Skeletal muscle tissue (tissue), 4 donors: ENCODE measurements around the gene KIF23. TPM values are rescaled to one million over a fixed set of nuclear protein-coding genes. Genes with fewer than 3 reads are reported as not detected.
A peak's percentile ranks its signal among the peaks of the same experiment; 100 is the strongest.
"Not testable (repeated sequence)": the region's sequence is repeated elsewhere in the genome, so short reads cannot be mapped to it uniquely, and the experiment has no call there.

ENCODE experiments used
- H3K27ac ChIP-seq: one replicate; pipeline ENCODE4 v1.7.0; 2013; ENCODE audit warnings: mild to moderate bottlenecking, low read depth, low read length, inconsistent platforms
- H3K27me3 ChIP-seq, 3 donors: one replicate each; pipeline ENCODE4 v1.7.0; 2013; ENCODE audit warnings: low read length in 3 of 3; ENCODE audit not compliant: control insufficient read depth in 3 of 3, insufficient read depth in 3 of 3
- H3K36me3 ChIP-seq, 3 donors: one replicate each; pipeline ENCODE4 v1.7.0; 2013; ENCODE audit warnings: low read length in 3 of 3; ENCODE audit not compliant: control insufficient read depth in 3 of 3, insufficient read depth in 3 of 3
- H3K4me1 ChIP-seq, 3 donors: one replicate each; pipeline ENCODE4 v1.7.0; 2013; ENCODE audit warnings: low read length in 3 of 3, mild to moderate bottlenecking in 3 of 3; ENCODE audit not compliant: control insufficient read depth in 3 of 3, insufficient read depth in 3 of 3
- H3K4me3 ChIP-seq, 3 donors: one replicate each; pipeline ENCODE4 v1.7.0; 2013; ENCODE audit warnings: low read length in 3 of 3
- H3K9ac ChIP-seq, 3 donors: one replicate each; pipeline ENCODE4 v1.7.0; 2013; ENCODE audit warnings: low read length in 3 of 3, mild to moderate bottlenecking in 3 of 3, moderate library complexity in 2 of 3, low read depth in 1 of 3
- H3K9me3 ChIP-seq, 3 donors: one replicate each; pipeline ENCODE4 v1.7.0; 2013; ENCODE audit warnings: low read length in 3 of 3; ENCODE audit not compliant: control insufficient read depth in 3 of 3
- total RNA-seq: library from RNA; depleted of rRNA; stranded (reverse); fragments of >200 nt; gene quantifications from one replicate; pipeline ENCODE4 v1.2.3, GENCODE V29; 2014
- donor health status: Osteomylitis.

KIF23 gene
- total RNA-seq: 13.0 TPM

- Histone ChIP-seq H3K27ac (no peak within 1 kb of the TSS), H3K4me1 (peaks cover 5 to 7% (median 6%) of the 10 kb centered on the region in 3 donors), H3K9ac (peak within 1 kb of the TSS; percentile 54 to 69 (median 57)), H3K4me3 (peak within 1 kb of the TSS; percentile 78 to 86 (median 83)), H3K9me3 (no peaks in the 10 kb centered on the region), H3K36me3 (no peaks in the 10 kb centered on the region), H3K27me3 (peaks cover 0 to 3% (median 0%) of the 10 kb centered on the region in 3 donors)
These were observed at the start of gene KIF23 for GRCh38 chr15:69413822-69414700. TSS of gene KIF23 (plus strand) at chr15:69414349. CDS start at chr15:69414466, 117 bp downstream.

DNA sequence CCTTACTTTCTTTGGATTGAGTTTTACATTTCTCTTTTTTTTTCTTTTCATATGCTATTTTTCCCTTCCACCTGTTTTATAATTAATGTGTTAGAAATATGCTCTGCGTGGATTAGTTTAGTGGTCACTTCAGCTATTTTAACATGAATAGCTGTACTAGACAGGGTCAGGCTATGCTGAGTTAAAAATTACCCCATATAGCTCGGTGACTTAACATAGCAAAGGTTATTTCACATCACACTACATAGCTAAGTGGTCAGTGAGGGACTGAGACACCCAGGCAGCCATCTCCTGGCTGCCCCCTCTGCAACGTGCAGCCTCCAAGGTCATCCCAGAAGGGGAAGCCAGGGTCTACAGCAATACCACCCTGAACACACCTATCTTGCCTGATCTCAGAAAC is 46.9 kb upstream of the KIF23 start:
- Histone ChIP-seq H3K27ac (no peak overlapping the region), H3K36me3 (no peaks in the 10 kb centered on the region), H3K4me1 (no peaks in the 10 kb centered on the region), H3K9ac (no peak overlapping the region), H3K27me3 (no peaks in the 10 kb centered on the region), H3K4me3 (no peak overlapping the region), H3K9me3 (no peaks in the 10 kb centered on the region)

DNA sequence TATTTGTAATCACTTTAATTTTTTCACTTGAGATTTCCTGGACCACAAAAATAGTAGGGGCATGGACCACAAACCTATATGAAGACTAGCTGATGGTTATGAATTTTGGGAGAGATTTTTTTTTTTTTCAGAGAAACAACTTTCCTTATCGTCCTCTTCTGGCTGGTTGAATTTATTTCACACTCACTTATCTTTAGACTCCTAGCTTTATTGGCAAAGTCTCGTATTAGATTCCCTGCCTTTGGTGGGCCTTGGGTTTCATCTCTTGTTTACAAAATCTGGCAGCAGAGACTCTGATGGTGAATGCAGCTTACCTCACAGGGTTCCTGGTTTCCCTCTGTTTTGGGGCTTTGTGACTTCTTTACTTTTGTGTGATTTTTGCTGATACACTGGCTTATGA is 44.5 kb upstream of the KIF23 start:
- Histone ChIP-seq H3K9me3 (no peaks in the 10 kb centered on the region), H3K27me3 (no peaks in the 10 kb centered on the region), H3K9ac (no peak overlapping the region)

DNA sequence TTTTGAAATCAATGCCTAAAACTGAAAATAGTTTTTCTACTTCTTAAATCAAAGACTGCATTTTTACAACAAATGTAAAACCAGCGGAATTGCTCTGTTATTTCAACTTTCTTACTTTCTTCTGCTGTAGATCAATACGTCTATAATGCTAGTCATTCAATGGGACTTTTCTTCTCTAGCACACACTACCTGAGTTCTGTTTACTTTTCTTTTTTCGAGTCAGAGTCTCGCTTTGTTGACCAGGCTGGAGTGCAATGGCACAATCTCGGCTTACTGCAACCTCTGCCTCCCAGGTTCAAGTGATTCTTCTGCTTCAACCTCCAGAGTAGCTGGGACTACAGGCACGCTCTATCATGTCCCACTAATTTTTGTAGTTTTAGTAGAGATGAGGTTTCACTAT is 40.7 kb upstream of the KIF23 start:
- H3K4me3 ChIP-seq: no peak overlapping the region
- no peaks in the 10 kb centered on the region for H3K36me3 ChIP-seq
- no peak overlapping the region for H3K27ac ChIP-seq
- H3K4me1 ChIP-seq: no peaks in the 10 kb centered on the region
- H3K9ac ChIP-seq: no peak overlapping the region
- H3K27me3 ChIP-seq: peaks cover 0 to 7% (median 5%) of the 10 kb centered on the region in 3 donors
- no peaks in the 10 kb centered on the region for H3K9me3 ChIP-seq

More for the DNA sequence above, 44.5 kb upstream of the KIF23 start:
- no peaks in the 10 kb centered on the region for H3K36me3 ChIP-seq
- H3K4me1 ChIP-seq: no peaks in the 10 kb centered on the region
- no peak overlapping the region for H3K27ac ChIP-seq
- H3K4me3 ChIP-seq: no peak overlapping the region

- Histone ChIP-seq H3K4me1 (no peaks in the 10 kb centered on the region), H3K27ac (no peak overlapping the region), H3K9me3 (no peaks in the 10 kb centered on the region), H3K36me3 (no peaks in the 10 kb centered on the region), H3K9ac (no peak overlapping the region), H3K27me3 (peaks cover 0 to 12% (median 5%) of the 10 kb centered on the region in 3 donors), H3K4me3 (no peak overlapping the region)
These were observed 38.9 kb upstream of the KIF23 start for GRCh38 chr15:69375151-69375790.

- Histone ChIP-seq H3K4me3 (no peak overlapping the region), H3K27me3 (peaks cover 0 to 15% (median 5%) of the 10 kb centered on the region in 3 donors), H3K36me3 (no peaks in the 10 kb centered on the region), H3K9me3 (no peaks in the 10 kb centered on the region), H3K4me1 (no peaks in the 10 kb centered on the region), H3K9ac (no peak overlapping the region), H3K27ac (no peak overlapping the region)
These were observed 36.8 kb upstream of the KIF23 start for GRCh38 chr15:69377216-69377970.

- no peak overlapping the region for H3K9ac ChIP-seq
- H3K4me3 ChIP-seq: no peak overlapping the region
- H3K27ac ChIP-seq: no peak overlapping the region
- H3K4me1 ChIP-seq: no peaks in the 10 kb centered on the region
- H3K9me3 ChIP-seq: no peaks in the 10 kb centered on the region
- peaks cover 0 to 15% (median 5%) of the 10 kb centered on the region in 3 donors for H3K27me3 ChIP-seq
- H3K36me3 ChIP-seq: no peaks in the 10 kb centered on the region
These were observed 33.9 kb upstream of the KIF23 start for GRCh38 chr15:69380100-69380725.

- Histone ChIP-seq H3K9ac (no peak overlapping the region), H3K36me3 (no peaks in the 10 kb centered on the region), H3K9me3 (no peaks in the 10 kb centered on the region), H3K4me1 (no peaks in the 10 kb centered on the region), H3K27ac (no peak overlapping the region), H3K27me3 (peaks cover 0 to 14% (median 2%) of the 10 kb centered on the region in 3 donors), H3K4me3 (no peak overlapping the region)
These were observed 33.4 kb upstream of the KIF23 start for GRCh38 chr15:69380726-69381105.

GRCh38 chr15:69382176-69382575 is 32.0 kb upstream of the KIF23 start:
- H3K27me3 ChIP-seq, H3K4me3 ChIP-seq, H3K36me3 ChIP-seq, H3K9ac ChIP-seq, H3K9me3 ChIP-seq, H3K27ac ChIP-seq, H3K4me1 ChIP-seq: not testable (repeated sequence)
